Measurements from ENCODE around the gene AHCYL2.
"Not testable (repeated sequence)": the region's sequence is repeated elsewhere in the genome, so short reads cannot be mapped to it uniquely, and the experiment has no call there.

AHCYL2 gene

GRCh38 chr7:129385116-129385515, 160.3 kb downstream of the AHCYL2 start:
- no peak for DNase-seq (ENCODE audit: low read depth)

GRCh38 chr7:129385598-129385997, 160.8 kb downstream of the AHCYL2 start:
- no peak for DNase-seq (ENCODE audit: low read depth)

GRCh38 chr7:129386506-129386905, 161.7 kb downstream of the AHCYL2 start:
- DNase-seq (ENCODE audit: low read depth) = no peak

- no peak for DNase-seq (ENCODE audit: low read depth)
Observed at GRCh38 chr7:129387537-129387936, 162.7 kb downstream of the AHCYL2 start.

GRCh38 chr7:129388333-129389098, 163.7 kb downstream of the AHCYL2 start:
- DNase-seq (ENCODE audit: low read depth) = no peak

- no peak for DNase-seq (ENCODE audit: low read depth)
Observed at GRCh38 chr7:129389829-129390228, 165.0 kb downstream of the AHCYL2 start.

- no peak for DNase-seq (ENCODE audit: low read depth)
Observed at GRCh38 chr7:129390314-129390713, 165.5 kb downstream of the AHCYL2 start.

GRCh38 chr7:129391546-129392171, 166.8 kb downstream of the AHCYL2 start:
- no peak for DNase-seq (ENCODE audit: low read depth)

GRCh38 chr7:129393255-129393654, 168.4 kb downstream of the AHCYL2 start:
- no peak for DNase-seq (ENCODE audit: low read depth)

GRCh38 chr7:129394101-129394500, 169.3 kb downstream of the AHCYL2 start:
- DNase-seq (ENCODE audit: low read depth) = no peak

GRCh38 chr7:129394982-129395914, 170.4 kb downstream of the AHCYL2 start:
- DNase-seq (ENCODE audit: low read depth) = no peak

- DNase-seq (ENCODE audit: low read depth) = peak; percentile 18
Observed at GRCh38 chr7:129401228-129401966, 176.6 kb downstream of the AHCYL2 start.

GRCh38 chr7:129401967-129402860, 177.4 kb downstream of the AHCYL2 start:
- no peak for DNase-seq (ENCODE audit: low read depth)

GRCh38 chr7:129405527-129405926, 180.7 kb downstream of the AHCYL2 start:
- no peak for DNase-seq (ENCODE audit: low read depth)

GRCh38 chr7:129410238-129410637, 185.4 kb downstream of the AHCYL2 start:
- DNase-seq (ENCODE audit: low read depth) = not testable (repeated sequence)

- DNase-seq (ENCODE audit: low read depth) = no peak
Observed at GRCh38 chr7:129412501-129412900, 187.7 kb downstream of the AHCYL2 start.

- DNase-seq (ENCODE audit: low read depth) = no peak
Observed at GRCh38 chr7:129417073-129417472, 192.2 kb downstream of the AHCYL2 start.

GRCh38 chr7:129421717-129422250, 197.0 kb downstream of the AHCYL2 start:
- no peak for DNase-seq (ENCODE audit: low read depth)

GRCh38 chr7:129422727-129423126, 197.9 kb downstream of the AHCYL2 start:
- no peak for DNase-seq (ENCODE audit: low read depth)

GRCh38 chr7:129423700-129424410, 199.0 kb downstream of the AHCYL2 start:
- DNase-seq (ENCODE audit: low read depth) = no peak
